OCI-LY1 (cell line): ENCODE data around the gene FARP1.

Experiments used
- CTCF ChIP-seq: fragments of 200-600 bp; sonication (generic), shearing (Covaris generic); IDR thresholded peaks from 2 replicates; pipeline ENCODE4 v1.5.1; 2017; ENCODE audit warnings: mild to moderate bottlenecking, antibody characterized with exemption, low read length, moderate library complexity, mixed read lengths
- EZH2 ChIP-seq: fragments of 200-600 bp; sonication (generic), shearing (Covaris generic); IDR thresholded peaks from 2 replicates; pipeline ENCODE4 v1.8.0; 2017; ENCODE audit warnings: borderline replicate concordance, mixed run types, mild to moderate bottlenecking, antibody characterized with exemption, low read length, moderate library complexity, mixed read lengths

DNA sequence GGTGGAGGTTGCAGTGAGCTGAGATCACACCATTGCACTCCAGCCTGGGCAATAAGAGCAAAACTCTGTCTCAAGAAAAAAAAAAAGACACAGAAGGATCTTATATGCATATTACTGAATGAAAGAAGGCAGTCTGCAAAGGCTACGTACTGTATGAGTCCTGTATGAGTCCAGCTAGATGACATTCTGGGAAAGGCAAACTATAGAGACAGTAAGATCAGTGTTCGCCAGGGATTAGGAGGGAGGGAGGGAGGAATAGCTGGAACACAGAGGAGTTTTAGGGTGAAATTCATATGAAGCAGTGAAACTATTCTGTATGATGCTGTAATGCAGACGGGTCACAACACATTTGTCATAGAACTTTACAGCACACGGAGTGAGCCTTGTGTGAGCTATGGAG is 200.1 kb downstream of the FARP1 start:
- no peak for TF ChIP-seq EZH2
- TF ChIP-seq CTCF, result no peak
